ENCODE results near the gene ACOX3.
A peak's percentile ranks its signal among the peaks of the same experiment; 100 is the strongest.

The ACOX3 gene

GRCh38 chr4:8383016-8383415, 57.5 kb downstream of the ACOX3 start:
- Mint-ChIP-seq H3K4me1 (no peaks in the 10 kb centered on the region), H3K27me3 (no peaks in the 10 kb centered on the region), H3K9me3 (no peaks in the 10 kb centered on the region), H3K27ac (no peak overlapping the region), H3K4me3 (no peak overlapping the region)
- ATAC-seq (no peak), DNase-seq (no peak)

- Mint-ChIP-seq H3K9me3 (no peaks in the 10 kb centered on the region), H3K4me3 (no peak overlapping the region), H3K27me3 (no peaks in the 10 kb centered on the region)
Observed at GRCh38 chr4:8381814-8382581, 58.5 kb downstream of the ACOX3 start.

GRCh38 chr4:8380511-8381415, 59.8 kb downstream of the ACOX3 start:
- no peak overlapping the region for H3K27ac Mint-ChIP-seq
- ATAC-seq: no peak
- no peaks in the 10 kb centered on the region for H3K4me1 Mint-ChIP-seq
- no peak for DNase-seq
- no peak overlapping the region for H3K4me3 Mint-ChIP-seq
- H3K9me3 Mint-ChIP-seq: no peaks in the 10 kb centered on the region
- H3K27me3 Mint-ChIP-seq: no peaks in the 10 kb centered on the region

More at GRCh38 chr4:8381814-8382581, 58.5 kb downstream of the ACOX3 start:
- Mint-ChIP-seq H3K4me1 (no peaks in the 10 kb centered on the region), H3K27ac (no peak overlapping the region)
- no peak for DNase-seq
- peak; percentile 44 for ATAC-seq

- Mint-ChIP-seq H3K4me3 (no peak overlapping the region), H3K9me3 (no peaks in the 10 kb centered on the region), H3K4me1 (no peaks in the 10 kb centered on the region), H3K27ac (no peak overlapping the region), H3K27me3 (no peaks in the 10 kb centered on the region)
- ATAC-seq: no peak
- DNase-seq: no peak
Observed at GRCh38 chr4:8379771-8380170, 60.8 kb downstream of the ACOX3 start.

GRCh38 chr4:8379281-8379680, 61.2 kb downstream of the ACOX3 start:
- ATAC-seq (no peak), DNase-seq (no peak)
- Mint-ChIP-seq H3K4me3 (no peak overlapping the region), H3K27ac (no peak overlapping the region), H3K9me3 (no peaks in the 10 kb centered on the region), H3K27me3 (no peaks in the 10 kb centered on the region), H3K4me1 (no peaks in the 10 kb centered on the region)

- Mint-ChIP-seq H3K4me3 (no peak overlapping the region), H3K27ac (no peak overlapping the region)
Observed at GRCh38 chr4:8378776-8379175, 61.7 kb downstream of the ACOX3 start.

GRCh38 chr4:8378101-8378724, 62.3 kb downstream of the ACOX3 start:
- Mint-ChIP-seq H3K27ac (no peak overlapping the region), H3K4me1 (no peaks in the 10 kb centered on the region), H3K4me3 (no peak overlapping the region), H3K9me3 (no peaks in the 10 kb centered on the region), H3K27me3 (no peaks in the 10 kb centered on the region)
- ATAC-seq: no peak
- DNase-seq: no peak

More at GRCh38 chr4:8378776-8379175, 61.7 kb downstream of the ACOX3 start:
- H3K27me3 Mint-ChIP-seq: no peaks in the 10 kb centered on the region
- H3K4me1 Mint-ChIP-seq: no peaks in the 10 kb centered on the region
- H3K9me3 Mint-ChIP-seq: no peaks in the 10 kb centered on the region
- ATAC-seq: no peak
- no peak for DNase-seq

- ATAC-seq (no peak), DNase-seq (no peak)
- Mint-ChIP-seq H3K4me1 (no peaks in the 10 kb centered on the region), H3K27me3 (no peaks in the 10 kb centered on the region), H3K4me3 (no peak overlapping the region), H3K27ac (no peak overlapping the region), H3K9me3 (no peaks in the 10 kb centered on the region)
Observed at GRCh38 chr4:8377103-8378075, 63.1 kb downstream of the ACOX3 start.

GRCh38 chr4:8376361-8377102, 64.0 kb downstream of the ACOX3 start:
- Mint-ChIP-seq H3K4me1 (no peaks in the 10 kb centered on the region), H3K9me3 (no peaks in the 10 kb centered on the region), H3K4me3 (no peak overlapping the region), H3K27me3 (no peaks in the 10 kb centered on the region), H3K27ac (peak overlapping the region in 1 of 2 donors; percentile 50)
- ATAC-seq (no peak), DNase-seq (no peak)

GRCh38 chr4:8374851-8375649, 65.5 kb downstream of the ACOX3 start:
- ATAC-seq (no peak), DNase-seq (no peak)
- Mint-ChIP-seq H3K27ac (no peak overlapping the region), H3K9me3 (no peaks in the 10 kb centered on the region), H3K27me3 (no peaks in the 10 kb centered on the region), H3K4me3 (no peak overlapping the region), H3K4me1 (no peaks in the 10 kb centered on the region)

- Mint-ChIP-seq H3K9me3 (no peaks in the 10 kb centered on the region), H3K4me3 (no peak overlapping the region), H3K27ac (no peak overlapping the region), H3K4me1 (no peaks in the 10 kb centered on the region), H3K27me3 (no peaks in the 10 kb centered on the region)
- DNase-seq: no peak
- no peak for ATAC-seq
Observed at GRCh38 chr4:8373973-8374545, 66.5 kb downstream of the ACOX3 start.

GRCh38 chr4:8373270-8373972, 67.1 kb downstream of the ACOX3 start:
- Mint-ChIP-seq H3K27ac (peak overlapping the region in 1 of 2 donors; percentile 19), H3K9me3 (no peaks in the 10 kb centered on the region), H3K27me3 (no peaks in the 10 kb centered on the region), H3K4me3 (no peak overlapping the region), H3K4me1 (no peaks in the 10 kb centered on the region)
- no peak for DNase-seq
- ATAC-seq: no peak

- Mint-ChIP-seq H3K27me3 (no peaks in the 10 kb centered on the region), H3K4me1 (no peaks in the 10 kb centered on the region), H3K4me3 (no peak overlapping the region), H3K9me3 (no peaks in the 10 kb centered on the region), H3K27ac (peak overlapping the region in 1 of 2 donors; percentile 46)
- DNase-seq (no peak), ATAC-seq (no peak)
Observed at GRCh38 chr4:8372506-8372905, 68.0 kb downstream of the ACOX3 start.

Data from stimulated activated naive CD8-positive, alpha-beta T cell treated with anti-CD3 and anti-CD28 coated beads, Interleukin-15, amount 100 ng/mL, for 72 hours (primary cell).